GM12872 (cell line): ENCODE measurements around the gene ACSF3.

Experiments
- TF ChIP-seq, protein P1 (sequence below): IDR thresholded peaks from 3 replicates; pipeline ENCODE4 v1.5.1; 2011; ENCODE audit warnings: low read depth, mild to moderate bottlenecking, low read length, moderate library complexity; ENCODE audit not compliant: insufficient read depth

The ACSF3 gene

GRCh38 chr16:89140401-89140800 is 46.7 kb downstream of the ACSF3 start:
- TF ChIP-seq, protein P1, sequence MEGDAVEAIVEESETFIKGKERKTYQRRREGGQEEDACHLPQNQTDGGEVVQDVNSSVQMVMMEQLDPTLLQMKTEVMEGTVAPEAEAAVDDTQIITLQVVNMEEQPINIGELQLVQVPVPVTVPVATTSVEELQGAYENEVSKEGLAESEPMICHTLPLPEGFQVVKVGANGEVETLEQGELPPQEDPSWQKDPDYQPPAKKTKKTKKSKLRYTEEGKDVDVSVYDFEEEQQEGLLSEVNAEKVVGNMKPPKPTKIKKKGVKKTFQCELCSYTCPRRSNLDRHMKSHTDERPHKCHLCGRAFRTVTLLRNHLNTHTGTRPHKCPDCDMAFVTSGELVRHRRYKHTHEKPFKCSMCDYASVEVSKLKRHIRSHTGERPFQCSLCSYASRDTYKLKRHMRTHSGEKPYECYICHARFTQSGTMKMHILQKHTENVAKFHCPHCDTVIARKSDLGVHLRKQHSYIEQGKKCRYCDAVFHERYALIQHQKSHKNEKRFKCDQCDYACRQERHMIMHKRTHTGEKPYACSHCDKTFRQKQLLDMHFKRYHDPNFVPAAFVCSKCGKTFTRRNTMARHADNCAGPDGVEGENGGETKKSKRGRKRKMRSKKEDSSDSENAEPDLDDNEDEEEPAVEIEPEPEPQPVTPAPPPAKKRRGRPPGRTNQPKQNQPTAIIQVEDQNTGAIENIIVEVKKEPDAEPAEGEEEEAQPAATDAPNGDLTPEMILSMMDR: no peak

DNA sequence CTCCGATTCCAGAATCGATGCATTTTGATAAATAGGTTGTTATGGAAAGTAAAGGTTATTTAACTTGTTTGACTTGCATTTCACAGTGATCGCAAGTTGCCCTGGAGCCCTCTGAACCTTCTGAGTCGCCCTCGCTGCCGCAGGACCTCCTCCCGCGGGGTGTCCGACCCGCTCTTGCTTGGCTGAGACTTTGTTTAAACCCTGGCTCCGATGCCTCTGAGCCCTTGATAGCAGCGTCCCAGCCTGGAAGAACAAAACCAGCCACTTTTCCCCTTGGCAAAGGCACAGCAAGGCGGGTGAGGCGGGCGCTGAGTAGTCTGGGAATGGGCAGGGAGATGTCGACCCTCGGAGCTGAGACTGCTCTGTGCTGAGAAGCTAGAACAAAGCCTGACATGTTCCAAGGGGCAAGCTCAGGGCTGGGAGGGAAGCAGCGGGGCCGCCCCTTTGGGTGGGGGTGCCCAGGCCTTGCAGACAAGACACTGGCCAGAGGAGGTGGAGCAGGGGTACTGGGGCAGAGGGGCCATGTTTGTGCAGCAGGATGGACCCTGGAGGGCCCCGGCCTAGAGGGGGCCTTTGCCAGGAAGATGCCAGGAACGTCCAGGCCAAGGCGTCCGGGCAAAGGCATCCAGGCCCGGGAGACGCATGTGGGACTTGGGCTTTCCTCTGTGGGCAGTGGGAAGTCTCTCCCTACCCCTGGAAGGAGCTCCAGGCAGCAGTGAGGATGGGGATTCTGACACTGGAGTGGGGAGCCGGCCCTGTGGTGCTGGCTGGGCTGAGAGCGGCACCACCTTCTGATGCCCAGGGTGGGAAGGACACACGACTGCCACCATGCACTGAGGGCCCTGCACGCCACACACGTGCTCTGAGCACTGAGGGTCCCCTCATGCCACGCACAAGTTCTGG is 47.6 kb downstream of the ACSF3 start:
- TF ChIP-seq, protein P1: no peak

DNA sequence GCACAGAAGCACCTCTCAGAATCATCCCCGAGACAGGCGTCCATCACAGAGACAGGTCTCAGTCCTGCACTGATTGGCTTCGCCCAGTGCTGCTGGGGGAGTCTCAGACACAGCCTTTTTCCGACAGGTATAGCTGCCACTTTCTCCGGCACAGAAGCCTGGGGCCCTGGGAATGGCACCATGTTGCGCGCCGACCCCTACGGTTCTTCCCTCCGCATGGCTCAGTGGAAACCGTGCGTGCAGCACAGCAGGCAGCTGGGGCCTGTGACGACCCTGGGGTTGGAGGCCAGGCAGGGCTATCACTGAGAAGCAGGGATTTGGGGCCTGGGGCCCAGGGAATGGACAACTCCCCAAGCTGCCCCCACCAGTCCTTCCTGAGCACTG is 48.2 kb downstream of the ACSF3 start:
- TF ChIP-seq, protein P1: no peak

DNA sequence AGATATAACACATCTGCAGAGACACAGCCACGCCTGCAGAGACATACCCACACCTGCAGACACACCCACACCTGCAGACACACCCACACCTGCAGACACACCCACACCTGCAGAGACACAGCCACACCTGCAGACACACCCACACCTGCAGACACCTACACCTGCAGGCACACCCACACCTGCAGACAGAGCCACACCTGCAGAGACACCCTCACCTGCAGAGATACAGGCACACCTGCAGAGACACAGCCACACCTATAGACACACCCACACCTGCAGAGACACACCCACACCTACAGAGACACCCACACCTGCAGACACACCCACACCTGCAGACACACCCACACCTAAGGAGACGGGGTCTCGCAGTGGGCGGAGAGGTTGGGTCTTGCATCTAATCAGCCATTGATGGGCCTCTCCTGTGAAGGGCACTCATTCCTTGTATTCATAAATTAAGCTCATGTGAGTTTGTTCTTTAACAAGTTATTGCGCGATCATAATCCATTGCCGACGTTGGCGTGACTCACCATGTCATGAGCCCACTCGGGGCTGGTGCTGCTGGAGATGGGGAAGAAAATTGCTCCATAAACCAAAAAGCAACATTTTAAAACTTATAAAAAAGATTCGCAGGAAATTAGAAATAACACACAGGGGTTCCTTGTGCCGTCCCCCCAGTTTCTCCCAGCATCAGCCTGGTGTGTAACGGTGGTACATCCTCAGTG is 49.0 kb downstream of the ACSF3 start:
- TF ChIP-seq, protein P1: no peak

DNA sequence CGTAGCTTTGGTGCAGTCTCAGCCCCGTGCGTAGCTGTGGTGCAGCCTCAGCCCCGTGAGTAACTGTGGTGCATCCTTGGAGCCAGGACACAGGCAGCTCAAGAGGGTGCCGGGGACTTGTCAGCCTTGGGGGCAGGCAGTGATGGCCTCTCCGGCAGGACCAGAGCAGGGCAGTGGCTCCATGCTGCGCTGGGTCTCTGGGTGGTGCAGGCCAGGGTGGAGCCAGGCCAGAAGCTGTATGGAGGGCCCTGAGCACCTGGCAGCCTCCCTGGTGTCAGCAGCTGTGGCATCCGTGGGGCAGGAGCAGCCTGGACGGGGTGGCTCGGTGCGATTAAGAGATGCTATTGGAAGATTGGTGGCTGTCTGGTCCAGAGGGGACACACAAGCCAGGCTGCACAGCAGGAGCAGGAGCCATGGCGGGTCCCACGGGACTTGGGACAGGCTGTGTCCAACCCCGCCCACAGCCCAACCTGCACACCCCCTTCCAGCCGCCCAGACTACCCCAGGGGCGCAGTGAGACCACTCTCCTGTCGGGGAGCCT is 49.6 kb downstream of the ACSF3 start:
- TF ChIP-seq, protein P1: no peak

- TF ChIP-seq, protein P1: no peak
Observed at GRCh38 chr16:89143911-89144675, 50.4 kb downstream of the ACSF3 start.

GRCh38 chr16:89144681-89145080 is 51.0 kb downstream of the ACSF3 start:
- TF ChIP-seq, protein P1: no peak
